ENCODE results near the gene GFER.
"Not testable (repeated sequence)": the region's sequence is repeated elsewhere in the genome, so short reads cannot be mapped to it uniquely, and the experiment has no call there.

GFER gene

GRCh38 chr16:2029350-2029749 lies 45.4 kb downstream of the GFER start:
- DNase-seq: no peak

- no peak for DNase-seq
These were observed 46.0 kb downstream of the GFER start for GRCh38 chr16:2030036-2030435.

GRCh38 chr16:2031081-2031577 lies 47.1 kb downstream of the GFER start:
- no peak for DNase-seq

GRCh38 chr16:2032285-2033056 lies 48.5 kb downstream of the GFER start:
- no peak for DNase-seq

- DNase-seq: peak; percentile 31
These were observed 49.3 kb downstream of the GFER start for GRCh38 chr16:2033057-2033908.

- not testable (repeated sequence) for DNase-seq
These were observed 50.1 kb downstream of the GFER start for GRCh38 chr16:2033909-2034695.

GRCh38 chr16:2034696-2035430 lies 50.9 kb downstream of the GFER start:
- DNase-seq: no peak

GRCh38 chr16:2035431-2036199 lies 51.6 kb downstream of the GFER start:
- no peak for DNase-seq

- DNase-seq: no peak
These were observed 52.4 kb downstream of the GFER start for GRCh38 chr16:2036200-2036966.

GRCh38 chr16:2037115-2037514 lies 53.1 kb downstream of the GFER start:
- DNase-seq: no peak

Data from activated CD8-positive, alpha-beta memory T cell treated with anti-CD3 and anti-CD28 coated beads, Interleukin-2, amount 50 U/mL, for 4 hours (primary cell).